Measurements from ENCODE around the gene CNOT1.

The CNOT1 gene

DNA sequence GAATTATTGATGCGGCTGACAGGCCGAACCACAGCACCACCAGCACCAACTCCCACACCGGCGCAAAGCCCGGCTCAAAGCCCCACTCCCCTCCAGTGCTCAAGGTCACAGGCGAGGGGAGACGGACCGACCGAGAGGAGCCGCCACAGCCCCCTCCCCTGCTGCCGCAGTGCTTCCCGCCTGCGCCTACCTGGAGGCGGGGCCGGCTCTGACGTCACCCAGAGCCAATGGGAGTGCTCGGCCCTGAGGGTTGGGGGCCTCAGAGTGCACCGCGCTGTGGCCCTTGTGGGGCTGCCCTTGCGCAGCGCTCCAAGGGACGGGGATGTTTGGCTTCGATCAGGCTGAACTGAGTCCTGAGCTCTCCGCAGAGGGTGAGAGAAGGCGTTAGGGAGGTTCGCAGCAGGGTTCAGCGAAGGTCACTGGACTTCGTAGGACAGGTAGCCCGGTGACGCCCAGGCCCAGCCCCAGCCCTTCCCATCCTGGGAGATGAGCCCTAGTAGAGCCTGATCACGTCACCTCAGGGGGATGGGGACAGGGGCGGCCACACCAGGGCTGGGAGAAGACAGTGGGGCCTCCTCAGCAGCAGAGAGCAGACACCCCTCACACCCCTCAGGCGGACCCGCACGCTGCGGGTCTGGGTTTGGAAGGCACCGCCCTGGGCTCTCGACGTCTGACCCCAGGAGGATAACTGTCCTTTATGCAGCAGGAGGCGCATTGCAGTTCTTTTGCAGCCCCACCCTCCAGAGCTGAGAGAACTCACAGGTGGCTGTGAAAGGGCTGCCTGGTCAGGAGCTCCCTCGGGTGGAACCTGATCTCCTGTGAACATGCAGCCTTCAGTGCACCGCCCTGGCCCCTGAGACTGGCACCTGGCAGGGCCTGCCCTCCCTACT is 128.1 kb downstream of the CNOT1 start:
- TF ChIP-seq PAX5 (IDR thresholded peaks at IDR 0.05; ENCODE audit: insufficient read depth, low read length, severe bottlenecking) = no peak
- TF ChIP-seq POLR2A (IDR thresholded peaks at IDR 0.05; ENCODE audit: low read depth, low read length) = no peak
- TF ChIP-seq SPI1 (IDR thresholded peaks at IDR 0.05; ENCODE audit: low read depth, low read length) = no peak
- no peak for TF ChIP-seq POLR2AphosphoS5 (IDR thresholded peaks at IDR 0.05; ENCODE audit: low read depth, low read length)
- FAIRE-seq (no peak), DNase-seq (ENCODE audit: insufficient read length, low spot score) (no peak)

DNA sequence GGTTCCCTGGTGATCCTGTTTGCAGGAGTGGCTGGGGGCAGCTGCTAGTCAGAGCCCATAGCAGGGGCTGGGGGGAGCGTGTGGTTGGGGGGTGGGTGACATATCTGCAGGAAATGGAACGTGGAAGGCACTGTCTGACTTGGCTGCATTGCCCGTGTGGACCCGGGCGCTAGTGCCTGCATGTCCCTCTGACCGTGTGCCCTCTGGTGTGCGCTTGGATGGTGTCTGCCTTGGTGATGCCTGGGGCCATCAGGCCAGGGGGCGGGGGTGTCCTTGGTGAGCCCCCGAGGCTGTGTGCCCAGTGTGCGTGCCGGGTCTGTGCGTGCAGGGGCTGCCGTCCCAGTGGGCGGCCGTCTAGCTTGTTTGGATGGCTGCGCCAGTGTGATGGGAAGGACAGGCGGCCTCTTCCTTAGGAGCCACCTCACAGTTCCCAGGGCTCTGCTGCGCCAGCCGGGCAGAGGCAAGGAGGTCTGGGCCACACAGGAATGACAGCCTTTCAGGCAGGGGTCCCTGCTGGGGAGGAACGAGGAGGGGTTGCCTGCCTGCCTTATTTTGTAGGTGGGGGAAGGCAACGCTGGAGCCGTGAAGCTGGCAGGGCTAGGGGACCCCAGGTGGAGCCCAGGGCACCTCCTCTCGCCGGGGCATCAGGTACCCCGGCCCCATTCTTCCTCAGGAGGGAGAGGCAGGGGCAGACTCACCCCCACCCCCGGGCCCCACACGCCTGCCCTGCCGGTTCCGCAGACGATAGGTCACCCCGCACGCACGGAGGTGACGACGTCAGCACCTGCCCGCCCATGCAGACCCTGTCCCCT is 129.0 kb downstream of the CNOT1 start:
- DNase-seq (ENCODE audit: insufficient read length, low spot score) (no peak), FAIRE-seq (peak; percentile 41)
- TF ChIP-seq POLR2AphosphoS5 (IDR thresholded peaks at IDR 0.05; ENCODE audit: low read depth, low read length) (no peak), TAF1 (IDR thresholded peaks at IDR 0.05; ENCODE audit: low read depth, low read length) (no peak), PAX5 (IDR thresholded peaks at IDR 0.05; ENCODE audit: insufficient read depth, low read length, severe bottlenecking) (no peak), SPI1 (IDR thresholded peaks at IDR 0.05; ENCODE audit: low read depth, low read length) (no peak), POU2F2 (IDR thresholded peaks at IDR 0.05; ENCODE audit: low read depth, low read length) (no peak), POLR2A (IDR thresholded peaks at IDR 0.05; ENCODE audit: low read depth, low read length) (no peak)

DNA sequence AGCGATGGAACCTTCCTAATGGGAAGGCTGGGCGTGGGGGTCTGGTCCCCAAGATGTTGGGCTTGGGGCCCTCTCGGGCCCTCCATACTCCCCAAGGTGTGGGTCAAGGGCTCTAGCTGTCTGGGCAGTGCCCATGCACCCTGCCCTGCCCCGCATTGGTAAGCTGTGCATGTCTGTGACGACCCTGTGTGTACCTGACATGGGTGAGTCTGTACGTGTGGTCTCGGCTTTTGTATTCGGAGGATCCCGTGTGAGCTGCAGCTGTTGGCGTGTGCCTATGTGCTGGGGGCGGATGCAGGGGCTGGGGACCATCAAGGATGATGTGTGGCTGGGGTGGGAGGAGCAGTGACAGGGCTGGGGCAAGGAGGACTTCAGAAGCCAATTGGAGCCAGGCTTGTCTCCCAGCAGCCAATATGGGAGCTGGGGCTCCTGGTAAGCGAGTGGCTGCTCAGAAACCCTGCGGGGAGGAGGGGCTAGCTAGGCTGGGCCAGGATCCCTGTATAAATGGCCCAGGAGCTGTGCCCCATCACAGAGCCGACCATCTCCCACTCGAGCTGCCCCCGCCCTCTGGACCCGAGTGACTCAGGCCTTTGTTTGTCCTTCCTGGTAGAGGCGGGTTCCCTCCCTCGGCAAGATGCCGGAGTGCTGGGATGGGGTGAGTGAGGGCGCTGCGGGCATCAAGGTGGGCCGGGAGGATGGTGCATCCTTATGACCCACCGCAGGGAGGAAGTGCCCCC is 129.8 kb downstream of the CNOT1 start, which contains the start of gene NDRG4:
Gene NDRG4, plus strand, starts transcription at position 529 of the 737 bp plus-strand sequence. Its CDS starts 106 bp downstream, at position 635.
- DNase-seq (ENCODE audit: insufficient read length, low spot score) (no peak), FAIRE-seq (no peak)
- TF ChIP-seq POU2F2 (IDR thresholded peaks at IDR 0.05; ENCODE audit: low read depth, low read length) (no peak), POLR2AphosphoS5 (IDR thresholded peaks at IDR 0.05; ENCODE audit: low read depth, low read length) (no peak), PAX5 (IDR thresholded peaks at IDR 0.05; ENCODE audit: insufficient read depth, low read length, severe bottlenecking) (no peak), SPI1 (IDR thresholded peaks at IDR 0.05; ENCODE audit: low read depth, low read length) (no peak), POLR2A (IDR thresholded peaks at IDR 0.05; ENCODE audit: low read depth, low read length) (no peak), TAF1 (IDR thresholded peaks at IDR 0.05; ENCODE audit: low read depth, low read length) (no peak)

DNA sequence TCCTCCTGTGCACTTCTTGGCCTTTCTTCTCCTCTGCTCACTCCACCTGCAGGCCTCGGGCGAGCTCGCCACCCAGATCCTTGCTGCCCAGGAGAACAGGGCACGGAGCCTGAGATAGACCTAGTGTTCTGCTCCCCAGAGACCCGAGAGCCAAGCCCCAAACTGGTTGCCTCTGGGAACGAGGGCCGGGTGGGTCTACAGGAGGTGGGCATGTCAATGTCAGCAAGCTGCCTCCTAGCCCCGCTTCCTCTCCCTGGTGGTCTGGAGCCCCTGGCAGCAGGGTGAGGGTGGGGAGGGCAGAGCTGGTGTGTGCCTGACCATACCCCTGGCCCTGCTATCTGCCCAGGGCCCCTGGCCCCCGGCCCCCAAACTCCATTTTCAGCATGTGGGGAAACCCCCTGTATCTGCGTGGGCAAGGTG is 130.5 kb downstream of the CNOT1 start:
- TF ChIP-seq PAX5 (IDR thresholded peaks at IDR 0.05; ENCODE audit: insufficient read depth, low read length, severe bottlenecking) (no peak), POU2F2 (IDR thresholded peaks at IDR 0.05; ENCODE audit: low read depth, low read length) (no peak), POLR2A (IDR thresholded peaks at IDR 0.05; ENCODE audit: low read depth, low read length) (no peak), POLR2AphosphoS5 (IDR thresholded peaks at IDR 0.05; ENCODE audit: low read depth, low read length) (no peak), TAF1 (IDR thresholded peaks at IDR 0.05; ENCODE audit: low read depth, low read length) (no peak), SPI1 (IDR thresholded peaks at IDR 0.05; ENCODE audit: low read depth, low read length) (no peak)
- no peak for FAIRE-seq

DNA sequence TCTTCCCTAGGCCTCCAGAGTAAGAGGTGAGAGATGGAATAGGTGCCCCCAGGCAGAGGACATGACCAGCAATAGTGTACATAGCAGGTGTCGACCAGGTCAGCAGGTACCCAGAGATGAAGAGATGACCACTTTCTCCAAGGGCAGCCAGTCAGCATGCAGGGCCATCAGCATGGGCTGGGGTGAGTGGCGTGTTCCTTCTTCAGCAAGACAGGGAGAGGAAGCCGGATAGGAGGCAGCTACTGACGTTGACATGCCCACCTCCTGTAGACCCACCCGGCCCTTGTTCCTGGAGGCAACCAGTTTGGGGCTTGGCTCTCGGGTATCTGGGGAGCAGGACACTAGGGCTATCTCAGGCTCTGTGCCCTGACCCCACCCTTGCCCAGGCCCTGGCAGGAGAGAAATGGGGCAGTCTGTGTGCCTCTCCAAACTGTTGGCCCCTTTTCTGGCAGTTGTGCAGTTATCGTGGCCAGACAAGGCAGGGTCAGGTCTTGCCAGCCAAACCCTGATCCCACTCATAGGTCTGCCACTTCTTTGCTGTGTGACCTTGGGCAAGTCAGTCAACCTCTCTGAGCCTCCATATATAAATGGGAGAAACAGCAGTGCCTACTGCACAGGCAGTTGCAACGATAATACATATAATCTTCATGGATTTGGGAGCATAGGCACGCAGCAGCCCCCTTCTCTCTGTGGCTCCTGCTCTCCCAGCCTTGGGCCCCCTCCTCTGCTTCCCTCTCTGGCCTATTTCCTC is 131.1 kb downstream of the CNOT1 start:
- FAIRE-seq (no peak), DNase-seq (ENCODE audit: insufficient read length, low spot score) (no peak)

More for the DNA sequence above, 130.5 kb downstream of the CNOT1 start:
- DNase-seq (ENCODE audit: insufficient read length, low spot score) = no peak

DNA sequence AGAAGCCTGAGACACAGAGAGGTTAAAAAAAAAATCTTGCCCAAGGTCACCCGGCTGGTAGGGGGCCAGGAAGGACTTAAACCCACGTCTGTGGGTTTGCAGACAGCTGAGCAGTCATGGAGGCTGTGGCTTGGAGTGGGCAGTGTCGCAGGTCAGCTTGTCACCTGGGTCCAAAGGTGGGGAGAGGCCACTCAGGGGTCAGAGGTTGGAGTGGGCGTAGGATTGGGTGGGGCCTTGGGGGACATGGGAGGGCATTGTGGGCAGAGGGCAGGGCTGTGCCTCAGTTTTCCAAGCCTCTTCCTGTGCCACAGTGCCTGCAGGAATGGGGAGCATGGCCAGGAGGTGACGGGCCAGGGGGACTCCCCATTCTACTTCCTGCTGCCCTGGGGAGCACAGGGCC is 131.7 kb downstream of the CNOT1 start:
- no peak for TF ChIP-seq TAF1 (IDR thresholded peaks at IDR 0.05; ENCODE audit: low read depth, low read length)
- TF ChIP-seq SPI1 (IDR thresholded peaks at IDR 0.05; ENCODE audit: low read depth, low read length) = no peak
- TF ChIP-seq PAX5 (IDR thresholded peaks at IDR 0.05; ENCODE audit: insufficient read depth, low read length, severe bottlenecking) = no peak
- no peak for TF ChIP-seq POU2F2 (IDR thresholded peaks at IDR 0.05; ENCODE audit: low read depth, low read length)
- no peak for TF ChIP-seq POLR2AphosphoS5 (IDR thresholded peaks at IDR 0.05; ENCODE audit: low read depth, low read length)
- TF ChIP-seq POLR2A (IDR thresholded peaks at IDR 0.05; ENCODE audit: low read depth, low read length) = no peak
- DNase-seq (ENCODE audit: insufficient read length, low spot score) (no peak), FAIRE-seq (no peak)

More for the DNA sequence above, 131.1 kb downstream of the CNOT1 start:
- TF ChIP-seq POLR2AphosphoS5 (IDR thresholded peaks at IDR 0.05; ENCODE audit: low read depth, low read length) (no peak), TAF1 (IDR thresholded peaks at IDR 0.05; ENCODE audit: low read depth, low read length) (no peak), POU2F2 (IDR thresholded peaks at IDR 0.05; ENCODE audit: low read depth, low read length) (no peak), SPI1 (IDR thresholded peaks at IDR 0.05; ENCODE audit: low read depth, low read length) (no peak), POLR2A (IDR thresholded peaks at IDR 0.05; ENCODE audit: low read depth, low read length) (no peak), PAX5 (IDR thresholded peaks at IDR 0.05; ENCODE audit: insufficient read depth, low read length, severe bottlenecking) (no peak)

DNA sequence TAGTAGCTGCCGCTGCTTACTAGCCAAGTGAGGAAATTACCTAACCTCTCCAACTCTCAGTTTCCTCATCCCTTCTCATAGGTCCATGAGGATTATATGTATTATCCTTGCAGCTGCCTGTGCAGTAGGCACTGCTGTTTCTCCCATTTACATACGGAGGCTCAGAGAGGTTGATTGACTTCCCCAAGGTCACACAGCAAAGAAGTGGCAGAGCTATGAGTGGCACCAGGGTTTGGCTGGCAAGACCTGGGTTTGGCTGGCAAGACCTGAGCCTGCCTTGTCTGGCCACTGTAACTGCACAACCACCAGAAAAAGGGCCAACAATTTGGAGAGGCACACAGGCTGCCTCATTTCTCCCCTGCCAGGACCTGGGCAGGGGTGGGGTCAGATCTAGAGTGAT is 132.2 kb downstream of the CNOT1 start:
- TF ChIP-seq PAX5 (IDR thresholded peaks at IDR 0.05; ENCODE audit: insufficient read depth, low read length, severe bottlenecking) (no peak), POU2F2 (IDR thresholded peaks at IDR 0.05; ENCODE audit: low read depth, low read length) (no peak), SPI1 (IDR thresholded peaks at IDR 0.05; ENCODE audit: low read depth, low read length) (no peak), POLR2AphosphoS5 (IDR thresholded peaks at IDR 0.05; ENCODE audit: low read depth, low read length) (no peak), TAF1 (IDR thresholded peaks at IDR 0.05; ENCODE audit: low read depth, low read length) (no peak)
- no peak for DNase-seq (ENCODE audit: insufficient read length, low spot score)
- peak; percentile 40 for FAIRE-seq
